Measurements from ENCODE around the gene AURKA.

The AURKA gene

GRCh38 chr20:56371977-56372376 is 20.0 kb downstream of the AURKA start:
- no peak for ATAC-seq
- TF ChIP-seq ZNF70 (CRISPR knock-in tag; IDR thresholded peaks at IDR 0.05) (no peak), RARB (CRISPR knock-in tag; IDR thresholded peaks at IDR 0.05) (no peak), ZNF8 (CRISPR knock-in tag; IDR thresholded peaks at IDR 0.05) (no peak), CSDC2 (CRISPR knock-in tag; IDR thresholded peaks at IDR 0.05) (no peak), SNAI2 (CRISPR knock-in tag; IDR thresholded peaks at IDR 0.05) (no peak), ESRRG (CRISPR knock-in tag; IDR thresholded peaks at IDR 0.05) (no peak), OSR1 (CRISPR knock-in tag; IDR thresholded peaks at IDR 0.05) (no peak), PATZ1 (CRISPR knock-in tag; IDR thresholded peaks at IDR 0.05; ENCODE audit: borderline replicate concordance) (no peak), ZNF565 (CRISPR knock-in tag; conservative IDR thresholded peaks at IDR 0.05; ENCODE audit: low read depth) (no peak), CSRNP3 (CRISPR knock-in tag; IDR thresholded peaks at IDR 0.05) (no peak)

GRCh38 chr20:56369179-56369578 is 22.8 kb downstream of the AURKA start:
- ATAC-seq, result no peak
- TF ChIP-seq CSDC2 (CRISPR knock-in tag; IDR thresholded peaks at IDR 0.05) (no peak), TCF4 (CRISPR knock-in tag; IDR thresholded peaks at IDR 0.05; ENCODE audit: borderline replicate concordance) (no peak), TSHZ2 (CRISPR knock-in tag; IDR thresholded peaks at IDR 0.05) (no peak), PATZ1 (CRISPR knock-in tag; IDR thresholded peaks at IDR 0.05; ENCODE audit: borderline replicate concordance) (no peak), ZNF565 (CRISPR knock-in tag; conservative IDR thresholded peaks at IDR 0.05; ENCODE audit: low read depth) (no peak), PPARA (CRISPR knock-in tag; IDR thresholded peaks at IDR 0.05; ENCODE audit: borderline replicate concordance) (no peak), ZC3H10 (CRISPR knock-in tag; IDR thresholded peaks at IDR 0.05) (no peak), RARB (CRISPR knock-in tag; IDR thresholded peaks at IDR 0.05) (no peak), CREB5 (CRISPR knock-in tag; IDR thresholded peaks at IDR 0.05; ENCODE audit: low read depth) (no peak), BACH2 (CRISPR knock-in tag; IDR thresholded peaks at IDR 0.05; ENCODE audit: borderline replicate concordance) (no peak), ISL1 (CRISPR knock-in tag; IDR thresholded peaks at IDR 0.05) (no peak), SNAI2 (CRISPR knock-in tag; IDR thresholded peaks at IDR 0.05) (no peak), OSR1 (CRISPR knock-in tag; IDR thresholded peaks at IDR 0.05) (no peak), ESRRG (CRISPR knock-in tag; IDR thresholded peaks at IDR 0.05) (no peak), ZFP3 (CRISPR knock-in tag; IDR thresholded peaks at IDR 0.05) (no peak), ZFP30 (CRISPR knock-in tag; IDR thresholded peaks at IDR 0.05) (no peak), GLIS3 (CRISPR knock-in tag; IDR thresholded peaks at IDR 0.05) (no peak), CSRNP3 (CRISPR knock-in tag; IDR thresholded peaks at IDR 0.05) (no peak), ZNF8 (CRISPR knock-in tag; IDR thresholded peaks at IDR 0.05) (no peak), POU6F1 (CRISPR knock-in tag; IDR thresholded peaks at IDR 0.05; ENCODE audit: borderline replicate concordance, low read depth) (no peak)

Measured in SK-N-SH treated with all-trans-retinoic acid at 6 μM for 48 hours (cell line).